HL-60 (cell line): Measurements from ENCODE around the gene HHATL.

Source experiments
- REST ChIP-seq: IDR thresholded peaks from 2 replicates; pipeline ENCODE4 v1.6.1; 2012; ENCODE audit warnings: low read depth; ENCODE audit not compliant: insufficient replicate concordance
- TF ChIP-seq, protein P1 (sequence below): IDR thresholded peaks from one replicate; pipeline ENCODE4 v1.5.1; 2011; ENCODE audit warnings: low read length, control low read depth, inconsistent platforms; ENCODE audit not compliant: insufficient read depth

GRCh38 chr3:42729404-42730145 is 27.0 kb upstream of the HHATL start:
- TF ChIP-seq, protein P1, sequence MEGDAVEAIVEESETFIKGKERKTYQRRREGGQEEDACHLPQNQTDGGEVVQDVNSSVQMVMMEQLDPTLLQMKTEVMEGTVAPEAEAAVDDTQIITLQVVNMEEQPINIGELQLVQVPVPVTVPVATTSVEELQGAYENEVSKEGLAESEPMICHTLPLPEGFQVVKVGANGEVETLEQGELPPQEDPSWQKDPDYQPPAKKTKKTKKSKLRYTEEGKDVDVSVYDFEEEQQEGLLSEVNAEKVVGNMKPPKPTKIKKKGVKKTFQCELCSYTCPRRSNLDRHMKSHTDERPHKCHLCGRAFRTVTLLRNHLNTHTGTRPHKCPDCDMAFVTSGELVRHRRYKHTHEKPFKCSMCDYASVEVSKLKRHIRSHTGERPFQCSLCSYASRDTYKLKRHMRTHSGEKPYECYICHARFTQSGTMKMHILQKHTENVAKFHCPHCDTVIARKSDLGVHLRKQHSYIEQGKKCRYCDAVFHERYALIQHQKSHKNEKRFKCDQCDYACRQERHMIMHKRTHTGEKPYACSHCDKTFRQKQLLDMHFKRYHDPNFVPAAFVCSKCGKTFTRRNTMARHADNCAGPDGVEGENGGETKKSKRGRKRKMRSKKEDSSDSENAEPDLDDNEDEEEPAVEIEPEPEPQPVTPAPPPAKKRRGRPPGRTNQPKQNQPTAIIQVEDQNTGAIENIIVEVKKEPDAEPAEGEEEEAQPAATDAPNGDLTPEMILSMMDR, result no peak
- no peak for TF ChIP-seq REST
